Activated CD8-positive, alpha-beta memory T cell treated with anti-CD3 and anti-CD28 coated beads, Interleukin-2, amount 50 U/mL, for 4 hours (primary cell): Measurements from ENCODE around the gene ABCA10.
"Not testable (repeated sequence)": the region's sequence is repeated elsewhere in the genome, so short reads cannot be mapped to it uniquely, and the experiment has no call there.

Experiments used
- DNase-seq: peaks from one replicate; pipeline ENCODE4 v3.0.0-alpha.2; 2020

The ABCA10 gene

GRCh38 chr17:69223809-69224208, 4.8 kb downstream of the ABCA10 start:
- DNase-seq: no peak

- no peak for DNase-seq
Observed at GRCh38 chr17:69222707-69223258, 5.8 kb downstream of the ABCA10 start.

GRCh38 chr17:69220098-69220497, 8.5 kb downstream of the ABCA10 start:
- no peak for DNase-seq

GRCh38 chr17:69218986-69219385, 9.6 kb downstream of the ABCA10 start:
- no peak for DNase-seq

- no peak for DNase-seq
Observed at GRCh38 chr17:69213059-69213813, 15.4 kb downstream of the ABCA10 start.

GRCh38 chr17:69208640-69209039, 20.0 kb downstream of the ABCA10 start:
- no peak for DNase-seq

- DNase-seq: no peak
Observed at GRCh38 chr17:69207151-69207550, 21.5 kb downstream of the ABCA10 start.

GRCh38 chr17:69198238-69198637, 30.4 kb downstream of the ABCA10 start:
- DNase-seq: no peak

GRCh38 chr17:69196105-69196653, 32.4 kb downstream of the ABCA10 start:
- DNase-seq: not testable (repeated sequence)

- DNase-seq: no peak
Observed at GRCh38 chr17:69192754-69193153, 35.9 kb downstream of the ABCA10 start.

- DNase-seq: no peak
Observed at GRCh38 chr17:69188796-69189195, 39.8 kb downstream of the ABCA10 start.

GRCh38 chr17:69188064-69188463, 40.6 kb downstream of the ABCA10 start:
- no peak for DNase-seq

- DNase-seq: no peak
Observed at GRCh38 chr17:69187294-69187693, 41.3 kb downstream of the ABCA10 start.

GRCh38 chr17:69179227-69179952, 49.2 kb downstream of the ABCA10 start:
- no peak for DNase-seq

GRCh38 chr17:69176457-69176795, 52.2 kb downstream of the ABCA10 start:
- no peak for DNase-seq

GRCh38 chr17:69175625-69176456, 52.8 kb downstream of the ABCA10 start:
- no peak for DNase-seq

GRCh38 chr17:69175262-69175624, 53.4 kb downstream of the ABCA10 start:
- no peak for DNase-seq

GRCh38 chr17:69173118-69173517, 55.5 kb downstream of the ABCA10 start:
- no peak for DNase-seq

- DNase-seq: no peak
Observed at GRCh38 chr17:69170377-69170776, 58.2 kb downstream of the ABCA10 start.

GRCh38 chr17:69168642-69169041, 60.0 kb downstream of the ABCA10 start:
- DNase-seq: not testable (repeated sequence)

- no peak for DNase-seq
Observed at GRCh38 chr17:69166957-69167356, 61.7 kb downstream of the ABCA10 start.

GRCh38 chr17:69164206-69164605, 64.4 kb downstream of the ABCA10 start:
- DNase-seq: no peak

GRCh38 chr17:69159418-69159817, 69.2 kb downstream of the ABCA10 start:
- no peak for DNase-seq
